ENCODE data around the gene CACNA1C. TPM values are rescaled to one million over a fixed set of nuclear protein-coding genes. Genes with fewer than 3 reads are reported as not detected.

The CACNA1C gene
- polyA plus RNA-seq, 1 of the 3 experiments (the other 2 are of a cell fraction), result 1.5 TPM

DNA sequence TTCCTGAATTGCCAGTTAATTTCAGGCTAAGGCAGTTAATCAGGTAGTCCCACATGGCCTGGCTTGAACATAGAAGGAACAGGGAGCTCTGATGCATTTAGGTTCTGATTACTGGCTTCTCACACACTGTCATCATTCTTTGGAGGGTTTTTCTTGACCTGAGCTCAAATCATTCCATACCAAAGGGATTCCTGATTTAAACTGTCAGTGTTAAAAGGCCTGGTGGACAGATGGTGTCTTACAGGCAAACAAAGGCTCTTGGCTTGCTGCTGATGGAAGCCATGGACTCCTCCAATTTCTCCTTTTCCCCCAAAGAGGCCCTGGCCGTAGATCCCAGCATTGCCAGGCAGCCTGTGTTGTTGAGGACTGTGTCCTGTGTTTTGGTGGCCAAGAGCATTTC, 30.2 kb downstream of the CACNA1C start:
- H3K27me3 ChIP-seq (ENCODE audit: insufficient read depth), result no peaks in the 10 kb centered on the region
- WGBS (ENCODE audit: low lambda C conversion rate), result 67% methylated on average over 1 of the region's 1 CpG
- ChIA-PET CTCF (no interaction called here), POLR2A (no interaction called here)
- no peak overlapping the region for H2AFZ ChIP-seq (ENCODE audit: low read depth)
- H3K4me1 ChIP-seq (ENCODE audit: control insufficient read depth in 1 of 2, insufficient read depth in 2 of 2, low read depth in 1 of 2, low read length in 1 of 2), result peaks cover 3 to 6% of the 10 kb centered on the region in 2 experiments; a peak in 1 of 4 replicates
- no peaks in the 10 kb centered on the region for H3K9me2 ChIP-seq
- no peak overlapping the region for H3K4me2 ChIP-seq
- H3K27ac ChIP-seq (ENCODE audit: low read depth in 2 of 2, low read length in 1 of 2), result no peak overlapping the region
- no peaks in the 10 kb centered on the region for H3K79me2 ChIP-seq (ENCODE audit: insufficient read depth)
- no peaks in the 10 kb centered on the region for H3K36me3 ChIP-seq (replicated peaks in 1 of 2; ENCODE audit: control insufficient read depth in 1 of 2, insufficient read depth in 2 of 2, low read length in 1 of 2)
- no peaks in the 10 kb centered on the region for H3K9me3 ChIP-seq
- H3F3A ChIP-seq (replicated peaks; ENCODE audit: insufficient read depth), result peaks cover 4% of the 10 kb centered on the region
- TF ChIP-seq, protein P1, sequence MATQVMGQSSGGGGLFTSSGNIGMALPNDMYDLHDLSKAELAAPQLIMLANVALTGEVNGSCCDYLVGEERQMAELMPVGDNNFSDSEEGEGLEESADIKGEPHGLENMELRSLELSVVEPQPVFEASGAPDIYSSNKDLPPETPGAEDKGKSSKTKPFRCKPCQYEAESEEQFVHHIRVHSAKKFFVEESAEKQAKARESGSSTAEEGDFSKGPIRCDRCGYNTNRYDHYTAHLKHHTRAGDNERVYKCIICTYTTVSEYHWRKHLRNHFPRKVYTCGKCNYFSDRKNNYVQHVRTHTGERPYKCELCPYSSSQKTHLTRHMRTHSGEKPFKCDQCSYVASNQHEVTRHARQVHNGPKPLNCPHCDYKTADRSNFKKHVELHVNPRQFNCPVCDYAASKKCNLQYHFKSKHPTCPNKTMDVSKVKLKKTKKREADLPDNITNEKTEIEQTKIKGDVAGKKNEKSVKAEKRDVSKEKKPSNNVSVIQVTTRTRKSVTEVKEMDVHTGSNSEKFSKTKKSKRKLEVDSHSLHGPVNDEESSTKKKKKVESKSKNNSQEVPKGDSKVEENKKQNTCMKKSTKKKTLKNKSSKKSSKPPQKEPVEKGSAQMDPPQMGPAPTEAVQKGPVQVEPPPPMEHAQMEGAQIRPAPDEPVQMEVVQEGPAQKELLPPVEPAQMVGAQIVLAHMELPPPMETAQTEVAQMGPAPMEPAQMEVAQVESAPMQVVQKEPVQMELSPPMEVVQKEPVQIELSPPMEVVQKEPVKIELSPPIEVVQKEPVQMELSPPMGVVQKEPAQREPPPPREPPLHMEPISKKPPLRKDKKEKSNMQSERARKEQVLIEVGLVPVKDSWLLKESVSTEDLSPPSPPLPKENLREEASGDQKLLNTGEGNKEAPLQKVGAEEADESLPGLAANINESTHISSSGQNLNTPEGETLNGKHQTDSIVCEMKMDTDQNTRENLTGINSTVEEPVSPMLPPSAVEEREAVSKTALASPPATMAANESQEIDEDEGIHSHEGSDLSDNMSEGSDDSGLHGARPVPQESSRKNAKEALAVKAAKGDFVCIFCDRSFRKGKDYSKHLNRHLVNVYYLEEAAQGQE (IDR thresholded peaks at IDR 0.05; ENCODE audit: low read depth, low read length), result no peak
- TF ChIP-seq SIN3A (IDR thresholded peaks at IDR 0.05; ENCODE audit: borderline replicate concordance, low read depth, low read length), result no peak
- no peak for TF ChIP-seq EP300 (IDR thresholded peaks at IDR 0.05; ENCODE audit: borderline replicate concordance in 1 of 2, low read depth in 1 of 2, low read length in 1 of 2)
- TF ChIP-seq, protein P2, sequence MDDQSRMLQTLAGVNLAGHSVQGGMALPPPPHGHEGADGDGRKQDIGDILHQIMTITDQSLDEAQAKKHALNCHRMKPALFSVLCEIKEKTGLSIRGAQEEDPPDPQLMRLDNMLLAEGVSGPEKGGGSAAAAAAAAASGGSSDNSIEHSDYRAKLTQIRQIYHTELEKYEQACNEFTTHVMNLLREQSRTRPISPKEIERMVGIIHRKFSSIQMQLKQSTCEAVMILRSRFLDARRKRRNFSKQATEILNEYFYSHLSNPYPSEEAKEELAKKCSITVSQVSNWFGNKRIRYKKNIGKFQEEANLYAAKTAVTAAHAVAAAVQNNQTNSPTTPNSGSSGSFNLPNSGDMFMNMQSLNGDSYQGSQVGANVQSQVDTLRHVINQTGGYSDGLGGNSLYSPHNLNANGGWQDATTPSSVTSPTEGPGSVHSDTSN (IDR thresholded peaks at IDR 0.05), result no peak
- no peak for TF ChIP-seq RXRA (IDR thresholded peaks at IDR 0.05; ENCODE audit: borderline replicate concordance, low read depth)
- no peak for TF ChIP-seq NFIC (IDR thresholded peaks at IDR 0.05; ENCODE audit: borderline replicate concordance)
- TF ChIP-seq GATA2 (CRISPR knock-in tag; IDR thresholded peaks at IDR 0.05), result no peak
- TF ChIP-seq MXI1 (IDR thresholded peaks at IDR 0.05; ENCODE audit: low read depth, low read length), result no peak
- no peak for TF ChIP-seq TEAD4 (IDR thresholded peaks at IDR 0.05; ENCODE audit: borderline replicate concordance, insufficient read depth)
- TF ChIP-seq, protein P3, sequence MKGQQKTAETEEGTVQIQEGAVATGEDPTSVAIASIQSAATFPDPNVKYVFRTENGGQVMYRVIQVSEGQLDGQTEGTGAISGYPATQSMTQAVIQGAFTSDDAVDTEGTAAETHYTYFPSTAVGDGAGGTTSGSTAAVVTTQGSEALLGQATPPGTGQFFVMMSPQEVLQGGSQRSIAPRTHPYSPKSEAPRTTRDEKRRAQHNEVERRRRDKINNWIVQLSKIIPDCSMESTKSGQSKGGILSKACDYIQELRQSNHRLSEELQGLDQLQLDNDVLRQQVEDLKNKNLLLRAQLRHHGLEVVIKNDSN (IDR thresholded peaks at IDR 0.05; ENCODE audit: borderline replicate concordance, low read depth), result no peak
- TF ChIP-seq JUND (IDR thresholded peaks at IDR 0.05), result no peak
- TF ChIP-seq CHD2 (IDR thresholded peaks at IDR 0.05; ENCODE audit: low read length, partially characterized antibody), result no peak
- TF ChIP-seq, protein P4, sequence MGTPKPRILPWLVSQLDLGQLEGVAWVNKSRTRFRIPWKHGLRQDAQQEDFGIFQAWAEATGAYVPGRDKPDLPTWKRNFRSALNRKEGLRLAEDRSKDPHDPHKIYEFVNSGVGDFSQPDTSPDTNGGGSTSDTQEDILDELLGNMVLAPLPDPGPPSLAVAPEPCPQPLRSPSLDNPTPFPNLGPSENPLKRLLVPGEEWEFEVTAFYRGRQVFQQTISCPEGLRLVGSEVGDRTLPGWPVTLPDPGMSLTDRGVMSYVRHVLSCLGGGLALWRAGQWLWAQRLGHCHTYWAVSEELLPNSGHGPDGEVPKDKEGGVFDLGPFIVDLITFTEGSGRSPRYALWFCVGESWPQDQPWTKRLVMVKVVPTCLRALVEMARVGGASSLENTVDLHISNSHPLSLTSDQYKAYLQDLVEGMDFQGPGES (IDR thresholded peaks at IDR 0.05; ENCODE audit: low read depth, low read length), result no peak
- TF ChIP-seq SMC3 (IDR thresholded peaks at IDR 0.05; ENCODE audit: low read depth, low read length), result no peak
- no peak for TF ChIP-seq POLR2AphosphoS5 (IDR thresholded peaks at IDR 0.05; ENCODE audit: low read depth, low read length)
- TF ChIP-seq MEF2A (IDR thresholded peaks at IDR 0.05; ENCODE audit: borderline replicate concordance, low read depth), result no peak
- H4K20me1 ChIP-seq (ENCODE audit: insufficient read depth), result 0 out of 2 replicates have a peak, but pooled peaks cover 5% of the 10 kb centered on the region
- DNase-seq, result no peak
- H3K4me3 ChIP-seq (ENCODE audit: low read depth in 2 of 2, low read length in 1 of 2), result no peak overlapping the region
- no peak overlapping the region for H3K9ac ChIP-seq
